GM23338 (cell line): ENCODE data around the gene SHISAL2A. TPM values are rescaled to one million over a fixed set of nuclear protein-coding genes. Genes with fewer than 3 reads are reported as not detected.

Experiments
- CREB1 ChIP-seq: fragments of 250-450 bp; sonication (Bioruptor Pico); IDR thresholded peaks from 2 replicates; pipeline ENCODE4 v1.5.0; 2020; ENCODE audit warnings: low read depth, mild to moderate bottlenecking, moderate library complexity
- EZH2 ChIP-seq: fragments of 200-600 bp; sonication (generic); IDR thresholded peaks from one replicate; pipeline ENCODE4 v1.8.0; 2017; ENCODE audit warnings: antibody characterized with exemption, mild to moderate bottlenecking, low read depth; ENCODE audit not compliant: unreplicated experiment
- EZH2phosphoT487 ChIP-seq: fragments of 200-600 bp; sonication (generic); IDR thresholded peaks from one replicate; pipeline ENCODE4 v1.8.1; 2018; ENCODE audit warnings: antibody characterized with exemption; ENCODE audit not compliant: unreplicated experiment
- JUNB ChIP-seq: IDR thresholded peaks from one replicate; pipeline ENCODE4 v1.6.1; 2016; ENCODE audit warnings: antibody characterized with exemption; ENCODE audit not compliant: unreplicated experiment
- NANOG ChIP-seq: IDR thresholded peaks from 2 replicates; pipeline ENCODE4 v1.6.1; 2016; ENCODE audit warnings: antibody characterized with exemption, borderline replicate concordance
- POLR2AphosphoS5 ChIP-seq: IDR thresholded peaks from 2 replicates; pipeline ENCODE4 v1.6.1; 2016; ENCODE audit warnings: antibody characterized with exemption, low read depth
- ZNF114 ChIP-seq: fragments of 250-450 bp; sonication (Bioruptor Pico); IDR thresholded peaks from 2 replicates; pipeline ENCODE4 v1.5.0; 2020; ENCODE audit warnings: mild to moderate bottlenecking, moderate library complexity
- ZNF331 ChIP-seq: fragments of 250-450 bp; sonication (Bioruptor Pico); IDR thresholded peaks from 2 replicates; pipeline ENCODE4 v1.5.0; 2020; ENCODE audit warnings: low read depth, mild to moderate bottlenecking, moderate library complexity
- polyA plus RNA-seq: library from polyadenylated mRNA; unstranded; fragments of >200 nt; fragmentation: Nextera tagmentation; extraction: Ambion mirVana; gene quantifications from 2 replicates; pipeline ENCODE4 v1.2.1, GENCODE V29; 2016
- total RNA-seq: library from RNA; depleted of rRNA; stranded (reverse); fragments of >200 nt; shearing (Covaris generic); gene quantifications from 2 replicates; pipeline ENCODE4 v1.2.3, GENCODE V29; 2014; rRNA removed
- TF ChIP-seq, protein P1 (sequence below), 2 experiments: fragments of 200-600 bp in 1 of 2; sonication (generic) in 1 of 2; conservative IDR thresholded peaks; 2 replicates each; pipeline versions ENCODE4 v1.5.1 to v1.6.1; 2016 to 2017; ENCODE audit warnings: antibody characterized with exemption in 2 of 2, low read depth in 2 of 2, mild to moderate bottlenecking in 2 of 2, moderate library complexity in 1 of 2
- TF ChIP-seq, protein P2 (sequence below): IDR thresholded peaks from 2 replicates; pipeline ENCODE4 v1.6.1; 2016; ENCODE audit warnings: antibody characterized with exemption

Gene SHISAL2A
- total and polyA plus RNA-seq, 2 experiments from 2014 or later, result 0.10 to 1.2 TPM

DNA sequence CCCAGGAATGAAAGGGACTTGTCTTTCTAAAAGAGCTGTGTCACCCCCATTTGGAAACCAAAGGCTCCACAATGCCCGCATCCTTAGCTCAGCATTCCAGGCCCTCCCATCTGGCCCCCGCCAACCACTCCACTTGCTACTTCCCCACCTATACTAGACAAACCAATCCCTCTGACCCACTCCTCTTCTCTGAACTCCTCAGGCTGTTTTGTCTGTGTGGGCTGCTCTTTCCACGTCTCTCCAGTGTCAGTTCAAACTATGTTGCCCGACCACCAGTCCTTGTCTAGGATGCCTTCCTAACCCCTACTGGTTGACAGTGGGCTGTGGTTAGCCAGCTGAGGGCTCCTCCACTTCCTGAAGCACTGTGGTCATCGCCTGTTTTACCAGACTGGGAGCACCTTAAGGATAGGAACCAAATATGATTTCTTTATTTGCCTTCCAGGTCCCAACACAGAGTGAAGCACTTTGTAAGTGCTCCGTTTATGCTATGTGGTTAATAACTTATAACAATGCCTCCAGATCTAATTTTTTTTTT is 73.2 kb downstream of the SHISAL2A start (continued):
- no peak for TF ChIP-seq ZNF114
- TF ChIP-seq, protein P1, sequence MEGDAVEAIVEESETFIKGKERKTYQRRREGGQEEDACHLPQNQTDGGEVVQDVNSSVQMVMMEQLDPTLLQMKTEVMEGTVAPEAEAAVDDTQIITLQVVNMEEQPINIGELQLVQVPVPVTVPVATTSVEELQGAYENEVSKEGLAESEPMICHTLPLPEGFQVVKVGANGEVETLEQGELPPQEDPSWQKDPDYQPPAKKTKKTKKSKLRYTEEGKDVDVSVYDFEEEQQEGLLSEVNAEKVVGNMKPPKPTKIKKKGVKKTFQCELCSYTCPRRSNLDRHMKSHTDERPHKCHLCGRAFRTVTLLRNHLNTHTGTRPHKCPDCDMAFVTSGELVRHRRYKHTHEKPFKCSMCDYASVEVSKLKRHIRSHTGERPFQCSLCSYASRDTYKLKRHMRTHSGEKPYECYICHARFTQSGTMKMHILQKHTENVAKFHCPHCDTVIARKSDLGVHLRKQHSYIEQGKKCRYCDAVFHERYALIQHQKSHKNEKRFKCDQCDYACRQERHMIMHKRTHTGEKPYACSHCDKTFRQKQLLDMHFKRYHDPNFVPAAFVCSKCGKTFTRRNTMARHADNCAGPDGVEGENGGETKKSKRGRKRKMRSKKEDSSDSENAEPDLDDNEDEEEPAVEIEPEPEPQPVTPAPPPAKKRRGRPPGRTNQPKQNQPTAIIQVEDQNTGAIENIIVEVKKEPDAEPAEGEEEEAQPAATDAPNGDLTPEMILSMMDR (conservative IDR thresholded peaks at IDR 0.05; ENCODE audit: low read depth in 2 of 2), result no peak
- TF ChIP-seq, protein P2, sequence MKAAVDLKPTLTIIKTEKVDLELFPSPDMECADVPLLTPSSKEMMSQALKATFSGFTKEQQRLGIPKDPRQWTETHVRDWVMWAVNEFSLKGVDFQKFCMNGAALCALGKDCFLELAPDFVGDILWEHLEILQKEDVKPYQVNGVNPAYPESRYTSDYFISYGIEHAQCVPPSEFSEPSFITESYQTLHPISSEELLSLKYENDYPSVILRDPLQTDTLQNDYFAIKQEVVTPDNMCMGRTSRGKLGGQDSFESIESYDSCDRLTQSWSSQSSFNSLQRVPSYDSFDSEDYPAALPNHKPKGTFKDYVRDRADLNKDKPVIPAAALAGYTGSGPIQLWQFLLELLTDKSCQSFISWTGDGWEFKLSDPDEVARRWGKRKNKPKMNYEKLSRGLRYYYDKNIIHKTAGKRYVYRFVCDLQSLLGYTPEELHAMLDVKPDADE, result no peak
- no peak for TF ChIP-seq POLR2AphosphoS5
- no peak for TF ChIP-seq ZNF331 (CRISPR knock-in tag)
- TF ChIP-seq CREB1 (CRISPR knock-in tag), result no peak
- no peak for TF ChIP-seq NANOG
- no peak for TF ChIP-seq EZH2
- no peak for TF ChIP-seq JUNB
- no peak for TF ChIP-seq EZH2phosphoT487

Other genes starting within 250 kb of the SHISAL2A start
- gene ORC1, start 228.7 kb upstream of the SHISAL2A start, total RNA-seq, result 54.4 and 55.0 TPM in 2 replicates
- 13.0 and 15.1 TPM in 2 replicates for gene ORC1, start 228.7 kb upstream of the SHISAL2A start, polyA plus RNA-seq
- gene PRPF38A, start 228.6 kb upstream of the SHISAL2A start, total RNA-seq, result 24.8 and 29.6 TPM in 2 replicates
- 33.7 and 40.3 TPM in 2 replicates for gene PRPF38A, start 228.6 kb upstream of the SHISAL2A start, polyA plus RNA-seq
- gene TUT4, start 80.1 kb upstream of the SHISAL2A start, total RNA-seq, result 46.0 and 69.9 TPM in 2 replicates
- 94.7 and 116 TPM in 2 replicates for gene TUT4, start 80.1 kb upstream of the SHISAL2A start, polyA plus RNA-seq
- gene GPX7, start 30.8 kb upstream of the SHISAL2A start, total RNA-seq, result 19.8 and 20.9 TPM in 2 replicates
- 10.4 and 12.8 TPM in 2 replicates for gene GPX7, start 30.8 kb upstream of the SHISAL2A start, polyA plus RNA-seq
- gene COA7, start 65.2 kb downstream of the SHISAL2A start, total RNA-seq, result 27.5 and 33.5 TPM in 2 replicates
- 16.9 and 19.7 TPM in 2 replicates for gene COA7, start 65.2 kb downstream of the SHISAL2A start, polyA plus RNA-seq
- 35.4 and 42.3 TPM in 2 replicates for gene ZYG11B, start 93.3 kb downstream of the SHISAL2A start, total RNA-seq
- 7.5 and 7.8 TPM in 2 replicates for gene ZYG11B, start 93.3 kb downstream of the SHISAL2A start, polyA plus RNA-seq
- 4.3 and 4.8 TPM in 2 replicates for gene ZYG11A, start 209.6 kb downstream of the SHISAL2A start, total RNA-seq
- 0.94 and 1.3 TPM in 2 replicates for gene ZYG11A, start 209.6 kb downstream of the SHISAL2A start, polyA plus RNA-seq